GM21367 (cell line): ENCODE results near the gene FUS.

Experiments used
- ATAC-seq: cut with Tn5 transposase; IDR thresholded peaks from one replicate; pipeline ENCODE4 v1.9.1; 2021; ENCODE audit not compliant: unreplicated experiment

FUS gene

DNA sequence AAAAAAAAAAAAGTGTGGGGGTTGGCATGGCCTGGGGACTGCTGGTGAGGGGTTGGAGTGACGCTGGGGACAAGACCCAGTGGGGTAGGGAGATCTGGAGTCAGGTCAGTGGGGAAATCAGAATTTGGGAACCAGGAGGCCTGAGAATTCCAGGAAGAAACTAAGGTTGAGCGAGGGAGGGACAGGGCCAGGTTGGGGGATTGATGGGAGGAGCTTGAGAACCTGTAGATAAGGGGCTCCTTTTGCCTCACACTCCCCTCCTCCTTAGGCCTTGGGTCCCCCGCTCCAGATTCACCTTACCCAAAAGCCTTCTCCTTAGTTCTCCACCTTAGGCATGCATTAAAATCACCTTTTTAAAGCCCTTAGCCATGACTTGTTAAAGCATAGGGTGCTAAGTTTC is 45.3 kb downstream of the FUS start:
- ATAC-seq, result no peak

DNA sequence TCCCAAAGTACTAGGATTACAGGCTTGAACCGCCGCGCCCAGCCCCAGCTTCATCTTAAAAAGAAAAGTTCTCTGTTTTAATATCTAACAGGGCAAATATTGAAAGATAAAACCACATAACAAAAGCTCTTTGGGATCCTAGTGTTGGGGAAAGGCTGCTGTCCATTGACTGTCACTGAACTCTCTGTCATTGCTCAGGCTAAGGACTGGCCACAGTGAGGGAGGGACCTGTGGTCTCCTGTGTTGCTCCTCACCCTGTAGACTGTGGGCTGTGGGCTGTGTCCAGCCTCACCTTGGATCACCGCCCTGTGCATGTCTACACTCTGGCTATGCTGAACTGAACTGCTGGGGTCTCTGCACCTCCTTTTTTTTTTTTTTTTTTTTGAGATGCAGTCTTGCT is 48.3 kb downstream of the FUS start:
- no peak for ATAC-seq

DNA sequence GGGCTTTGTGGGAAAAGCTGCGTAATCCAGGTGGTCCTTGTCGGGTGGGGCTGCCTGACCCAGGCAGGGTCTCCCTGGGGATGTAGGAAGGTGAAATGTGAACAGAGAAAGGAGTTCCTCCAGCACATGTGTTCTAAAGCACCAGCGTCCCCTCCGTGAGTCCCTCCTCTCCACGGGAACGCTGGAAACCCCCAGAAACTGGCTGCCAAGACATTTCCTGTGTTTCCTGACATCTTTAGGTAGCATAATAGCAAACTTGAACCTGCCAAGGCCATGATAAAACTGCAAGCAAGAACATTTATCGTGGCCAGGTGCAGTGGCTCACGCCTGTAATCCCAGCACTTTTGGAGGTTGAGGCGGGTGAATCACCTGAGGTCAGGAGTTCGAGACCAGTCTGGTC is 49.6 kb downstream of the FUS start:
- no peak for ATAC-seq

DNA sequence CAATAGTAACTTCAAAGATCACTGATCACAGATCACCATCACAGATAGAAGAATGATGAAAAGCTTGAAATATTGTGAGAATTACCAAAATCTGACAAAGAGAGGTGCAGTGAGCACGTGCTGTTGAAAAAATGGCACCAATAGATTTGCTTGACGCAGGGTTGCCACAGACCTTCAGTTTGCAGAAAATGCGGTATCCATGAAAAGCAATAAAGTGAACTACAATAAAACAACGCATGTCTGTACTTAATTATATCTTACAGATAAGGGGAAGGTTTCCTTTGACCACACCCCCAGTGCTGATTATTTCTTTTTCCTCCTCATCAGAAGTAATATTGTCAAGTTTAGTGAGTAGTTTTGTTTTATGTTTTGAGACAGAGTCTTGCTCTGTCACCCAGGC is 58.1 kb downstream of the FUS start:
- no peak for ATAC-seq
